NCI-H2196 (cell line): ENCODE measurements around the gene THOP1.
A peak's percentile ranks its signal among the peaks of the same experiment; 100 is the strongest.
"Not testable (repeated sequence)": the region's sequence is repeated elsewhere in the genome, so short reads cannot be mapped to it uniquely, and the experiment has no call there.

Experiments used
- DNase-seq: peaks from one replicate; lab custom pipeline; 2025; ENCODE audit not compliant: unreplicated experiment; lab: John Stamatoyannopoulos, UW

Gene THOP1

DNA sequence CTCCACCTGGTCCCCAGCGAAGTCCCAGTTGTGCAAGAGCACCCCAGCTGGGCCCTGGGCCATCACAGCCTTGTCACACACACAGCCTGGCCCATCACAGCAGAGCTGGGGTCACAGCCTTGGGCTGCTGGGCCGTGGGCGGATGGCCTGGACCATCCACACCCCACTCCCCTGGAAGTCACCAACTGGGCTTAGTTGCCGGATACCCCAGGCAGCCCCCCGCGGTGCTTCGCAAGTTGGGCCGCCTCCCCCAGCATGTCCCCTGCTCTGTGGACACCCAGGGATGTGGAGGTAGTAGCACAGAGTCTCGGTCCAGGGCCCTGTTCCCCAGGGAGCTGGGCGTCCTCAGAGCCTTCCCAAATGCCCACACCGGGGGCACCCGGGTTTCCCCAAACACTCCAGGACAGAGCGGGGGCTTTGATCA, 29.9 kb downstream of the THOP1 start:
- no peak for DNase-seq

- DNase-seq: no peak
Observed at GRCh38 chr19:2815923-2816322, 30.6 kb downstream of the THOP1 start.

- DNase-seq: no peak
Observed at GRCh38 chr19:2816641-2817040, 31.3 kb downstream of the THOP1 start.

DNA sequence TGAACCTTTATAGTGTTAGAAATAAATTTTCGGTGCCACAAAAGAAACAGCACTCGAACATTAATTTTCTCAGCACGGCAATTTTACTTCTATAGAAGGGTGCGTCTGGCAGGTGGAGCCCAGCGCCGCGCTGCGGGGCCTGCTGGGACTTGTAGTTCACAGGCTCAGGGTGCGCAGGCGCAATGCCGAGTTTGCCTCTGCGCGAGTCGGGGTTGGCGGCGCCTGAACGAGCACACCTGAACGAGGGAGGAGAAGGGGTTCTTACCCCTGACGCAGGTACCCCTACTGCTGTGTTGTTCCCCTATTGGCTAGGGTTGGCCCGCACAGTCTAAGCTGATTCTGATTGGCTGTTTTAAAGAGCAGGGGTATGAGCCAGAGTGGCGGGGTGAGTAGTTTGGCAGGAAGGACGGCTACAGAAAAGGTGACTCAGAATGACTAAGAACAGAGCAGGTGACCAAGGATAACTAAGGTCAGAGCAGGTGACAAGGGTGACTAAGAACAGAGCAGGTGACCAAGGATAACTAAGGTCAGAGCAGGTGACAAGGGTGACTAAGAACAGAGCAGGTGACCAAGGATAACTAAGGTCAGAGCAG, 32.0 kb downstream of the THOP1 start:
- DNase-seq: not testable (repeated sequence)

- peak; percentile 96 for DNase-seq
Observed at GRCh38 chr19:2819540-2820111, 34.3 kb downstream of the THOP1 start, which contains the start of gene ZNF554. ZNF554 (plus strand) TSS chr19:2819868; CDS start chr19:2820072, 204 bp downstream.

- no peak for DNase-seq
Observed at GRCh38 chr19:2820112-2820702, 34.9 kb downstream of the THOP1 start.

GRCh38 chr19:2822846-2823245, 37.5 kb downstream of the THOP1 start:
- DNase-seq: no peak

DNA sequence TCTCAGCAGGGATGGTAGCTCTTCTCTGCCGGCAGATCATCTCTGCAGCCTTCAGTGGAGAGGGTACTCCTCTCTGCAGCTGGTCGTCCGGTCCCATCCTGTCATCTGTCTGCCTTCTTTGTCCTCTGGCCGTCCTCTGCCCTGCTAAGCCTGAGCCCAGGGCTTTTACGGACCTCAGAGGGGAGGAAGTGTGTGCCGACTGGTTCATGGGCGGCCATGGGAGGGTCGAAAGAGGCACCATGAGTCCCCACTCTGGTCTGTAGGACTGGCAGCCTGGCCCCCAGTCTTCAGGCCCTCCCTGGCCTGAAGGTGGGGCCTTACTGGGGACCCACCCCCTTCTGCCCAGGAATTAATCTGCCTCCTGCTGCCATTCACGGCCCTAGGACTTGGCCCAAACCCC, 38.3 kb downstream of the THOP1 start:
- DNase-seq: no peak

GRCh38 chr19:2824129-2824528, 38.8 kb downstream of the THOP1 start:
- no peak for DNase-seq

DNA sequence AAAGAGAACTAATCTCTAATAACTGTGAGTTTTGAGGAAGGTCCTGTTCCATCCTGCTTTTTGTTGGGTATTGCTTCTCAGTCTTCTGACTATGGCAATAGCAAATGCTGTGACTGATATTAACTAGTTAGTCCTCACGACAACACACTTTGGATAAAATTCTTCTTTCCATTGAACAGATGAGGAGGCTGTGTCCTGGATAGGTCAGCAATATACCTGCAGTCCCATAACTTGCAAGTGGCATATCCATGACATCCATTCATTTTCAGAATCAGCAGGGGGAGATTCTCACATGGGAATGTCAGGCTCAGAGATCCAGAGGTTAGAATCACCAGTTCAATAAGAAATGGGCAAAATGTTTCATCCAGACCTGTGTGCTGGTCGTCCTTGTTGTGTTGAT, 41.7 kb downstream of the THOP1 start:
- no peak for DNase-seq

DNA sequence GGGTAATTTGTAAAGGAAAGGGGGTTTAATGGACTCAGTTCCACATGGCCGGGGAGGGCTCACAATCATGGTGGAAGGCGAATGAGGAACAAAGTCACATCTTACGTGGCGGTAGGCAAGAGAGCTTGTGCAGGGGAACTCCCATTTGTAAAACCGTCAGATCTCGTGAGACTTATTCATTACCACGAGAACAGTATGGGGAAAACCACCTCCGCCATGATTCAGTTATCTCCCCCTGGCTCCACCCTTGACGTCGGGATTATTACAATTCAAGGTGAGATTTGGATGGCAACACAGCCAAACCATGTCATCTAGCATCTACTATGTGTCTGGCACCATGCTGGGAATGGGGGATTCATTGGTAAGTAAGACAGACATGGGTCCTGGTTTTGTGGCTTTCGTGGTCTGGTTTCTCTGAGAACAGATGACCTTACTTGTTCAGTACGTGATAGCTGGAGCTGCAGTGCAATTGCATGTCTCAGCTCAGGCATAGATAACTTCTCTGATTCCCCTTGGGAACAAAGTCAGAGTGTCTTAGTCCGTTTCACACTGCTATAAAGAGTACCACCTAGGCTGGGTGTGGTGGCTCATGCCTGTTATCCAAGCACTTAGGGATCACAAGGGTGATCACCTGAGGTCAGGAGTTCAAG, 42.7 kb downstream of the THOP1 start:
- DNase-seq: no peak

DNA sequence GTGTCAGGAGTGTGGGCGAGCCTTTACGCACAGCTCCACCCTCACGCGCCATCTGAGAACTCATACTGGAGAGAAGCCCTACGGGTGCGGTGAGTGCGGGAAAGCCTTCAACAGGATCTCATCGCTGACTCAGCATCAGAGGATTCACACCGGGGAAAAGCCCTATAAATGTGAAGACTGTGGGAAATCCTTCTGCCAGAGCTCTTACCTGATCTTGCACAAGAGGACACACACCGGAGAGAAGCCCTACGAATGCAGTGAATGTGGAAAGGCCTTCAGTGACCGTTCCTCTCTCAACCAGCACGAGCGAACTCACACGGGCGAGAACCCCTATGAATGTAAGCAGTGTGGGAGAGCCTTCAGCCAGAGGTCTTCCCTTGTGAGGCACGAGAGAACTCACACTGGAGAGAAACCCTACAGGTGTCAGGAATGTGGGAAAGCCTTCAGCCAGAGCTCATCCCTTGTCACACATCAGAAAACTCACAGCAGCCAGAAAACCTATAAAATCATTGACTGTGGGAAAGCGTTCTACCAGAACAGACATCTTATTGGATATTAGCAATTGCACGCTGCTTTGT, 49.1 kb downstream of the THOP1 start:
- no peak for DNase-seq

GRCh38 chr19:2837430-2837829, 52.1 kb downstream of the THOP1 start:
- DNase-seq: no peak

DNA sequence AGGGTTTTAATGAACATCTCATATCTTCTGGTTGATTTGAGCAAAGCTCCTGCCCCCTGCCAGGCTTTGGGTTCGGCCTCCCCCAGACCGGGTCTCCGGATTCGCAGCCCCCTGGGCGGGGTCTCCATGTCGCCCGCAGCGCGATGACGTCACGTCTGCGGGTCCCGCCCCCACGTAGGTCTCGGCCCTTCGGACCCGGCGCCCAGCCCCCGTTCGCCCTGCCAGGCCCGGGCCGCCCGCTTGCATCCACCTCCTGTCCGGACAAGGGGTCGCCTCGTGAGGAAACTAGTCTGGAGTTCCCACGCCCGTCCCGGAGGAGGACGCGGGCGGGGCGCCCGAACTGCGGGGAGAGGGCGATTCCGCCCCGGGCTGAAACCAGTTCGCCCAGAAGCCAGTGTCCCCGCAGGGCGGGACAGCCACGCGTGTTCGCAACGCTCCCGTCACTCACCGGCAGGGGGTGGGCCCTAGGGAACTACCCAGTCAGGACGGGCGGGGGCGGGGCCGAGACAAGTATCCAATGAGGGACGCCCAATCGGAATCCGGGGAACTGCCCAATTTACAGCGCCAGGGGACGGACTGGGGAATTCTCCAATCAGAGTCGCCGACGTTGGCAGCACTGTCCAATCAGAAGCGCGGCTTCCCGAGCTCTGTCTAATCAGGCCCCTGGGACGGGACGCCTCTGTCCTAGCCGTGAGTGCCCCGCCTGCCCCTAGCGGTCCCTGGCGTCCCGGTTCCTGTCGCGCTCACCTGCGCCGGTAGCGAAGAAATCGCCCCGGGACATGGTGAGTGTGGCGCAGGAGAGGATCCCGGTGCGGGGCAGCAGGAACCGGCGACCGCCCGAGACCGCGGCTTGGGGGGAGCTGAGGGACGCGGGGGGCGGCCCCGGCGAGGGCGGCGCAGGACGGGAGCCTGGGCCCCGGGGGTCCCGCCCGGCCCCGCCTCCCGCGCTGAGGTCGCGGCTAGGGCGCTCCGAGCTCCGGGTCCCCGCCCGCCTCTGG, 55.8 kb downstream of the THOP1 start, which contains the start of gene ZNF555:
TSS of gene ZNF555 (plus strand) at position 682 of the 998 bp plus-strand sequence. CDS start at position 780, 98 bp downstream.
- DNase-seq: peak; percentile 97

GRCh38 chr19:2841855-2842574, 56.7 kb downstream of the THOP1 start:
- DNase-seq: no peak

GRCh38 chr19:2845107-2845506, 59.8 kb downstream of the THOP1 start:
- no peak for DNase-seq

GRCh38 chr19:2846180-2846894, 61.0 kb downstream of the THOP1 start:
- no peak for DNase-seq

DNA sequence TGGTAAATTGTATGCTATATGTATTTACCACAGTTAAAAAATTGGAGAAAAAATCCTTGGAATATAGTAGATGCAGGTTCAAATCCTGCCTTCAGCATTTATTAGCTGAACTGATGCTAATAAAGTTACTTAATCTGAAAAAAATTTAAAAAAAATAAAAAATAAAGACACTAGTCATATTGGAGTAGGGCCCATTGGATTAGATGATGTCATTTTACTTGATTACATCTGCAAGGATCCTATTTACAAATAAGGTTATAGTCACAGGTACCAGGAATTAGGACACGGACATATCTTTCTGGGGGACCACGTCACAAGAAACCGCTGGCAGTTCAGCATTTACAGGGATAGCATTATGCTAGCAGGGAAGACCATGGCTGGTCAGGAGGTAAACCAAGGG, 62.2 kb downstream of the THOP1 start:
- no peak for DNase-seq

- no peak for DNase-seq
Observed at GRCh38 chr19:2848616-2849015, 63.3 kb downstream of the THOP1 start.
